GM12892 (cell line): Measurements from ENCODE around the gene NOD1.
"Not testable (repeated sequence)": the region's sequence is repeated elsewhere in the genome, so short reads cannot be mapped to it uniquely, and the experiment has no call there.

Source experiments
- DNase-seq: peaks from one replicate; pipeline ENCODE4 v3.0.0; 2011; ENCODE audit not compliant: insufficient read length
- FAIRE-seq: peaks from 2 replicates; lab custom pipeline; 2011; peaks lifted over from hg19 to GRCh38; lab: Jason Lieb, UNC
- POLR2A ChIP-seq: IDR thresholded peaks from 2 replicates; pipeline ENCODE4 v1.6.1; 2011; ENCODE audit warnings: low read depth, low read length, control low read depth
- POLR2AphosphoS5 ChIP-seq: IDR thresholded peaks from 2 replicates; pipeline ENCODE4 v1.6.1; 2011; ENCODE audit warnings: low read depth, low read length, control low read depth
- TAF1 ChIP-seq: IDR thresholded peaks from 2 replicates; pipeline ENCODE4 v1.6.1; 2011; ENCODE audit warnings: low read depth, mild to moderate bottlenecking, control low read depth, low read length, borderline replicate concordance

The NOD1 gene

GRCh38 chr7:30433506-30433905 lies 45.1 kb downstream of the NOD1 start:
- DNase-seq (no peak), FAIRE-seq (no peak)
- no peak for TF ChIP-seq POLR2AphosphoS5
- TF ChIP-seq POLR2A: no peak
- no peak for TF ChIP-seq TAF1

GRCh38 chr7:30433082-30433481 lies 45.5 kb downstream of the NOD1 start:
- FAIRE-seq: no peak
- no peak for TF ChIP-seq POLR2A
- no peak for TF ChIP-seq POLR2AphosphoS5
- no peak for DNase-seq

GRCh38 chr7:30430777-30431176 lies 47.8 kb downstream of the NOD1 start:
- FAIRE-seq (no peak), DNase-seq (no peak)
- TF ChIP-seq POLR2A (no peak), TAF1 (no peak), POLR2AphosphoS5 (no peak)

GRCh38 chr7:30430276-30430675 lies 48.3 kb downstream of the NOD1 start:
- DNase-seq (no peak), FAIRE-seq (no peak)
- TF ChIP-seq POLR2A (no peak), TAF1 (no peak), POLR2AphosphoS5 (no peak)

GRCh38 chr7:30429156-30429530 lies 49.4 kb downstream of the NOD1 start:
- TF ChIP-seq POLR2AphosphoS5 (no peak), POLR2A (no peak), TAF1 (no peak)
- DNase-seq (no peak), FAIRE-seq (no peak)

- no peak for FAIRE-seq
- TF ChIP-seq POLR2AphosphoS5 (no peak), POLR2A (no peak), TAF1 (no peak)
- DNase-seq: no peak
These were observed 50.1 kb downstream of the NOD1 start for GRCh38 chr7:30428246-30429155.

- DNase-seq (no peak), FAIRE-seq (no peak)
- TF ChIP-seq POLR2A (no peak), TAF1 (no peak), POLR2AphosphoS5 (no peak)
These were observed 51.1 kb downstream of the NOD1 start for GRCh38 chr7:30427296-30428070.

GRCh38 chr7:30424506-30424905 lies 54.1 kb downstream of the NOD1 start:
- FAIRE-seq (no peak), DNase-seq (no peak)
- TF ChIP-seq POLR2AphosphoS5: no peak
- no peak for TF ChIP-seq POLR2A
- no peak for TF ChIP-seq TAF1

GRCh38 chr7:30423788-30424505 lies 54.6 kb downstream of the NOD1 start:
- FAIRE-seq (no peak), DNase-seq (no peak)
- TF ChIP-seq POLR2A (no peak), TAF1 (no peak), POLR2AphosphoS5 (no peak)

- DNase-seq (no peak), FAIRE-seq (no peak)
- no peak for TF ChIP-seq POLR2AphosphoS5
- TF ChIP-seq TAF1: no peak
- no peak for TF ChIP-seq POLR2A
These were observed 55.7 kb downstream of the NOD1 start for GRCh38 chr7:30422922-30423321.

GRCh38 chr7:30421647-30422196 lies 56.9 kb downstream of the NOD1 start:
- TF ChIP-seq POLR2AphosphoS5 (no peak), TAF1 (no peak), POLR2A (no peak)
- no peak for DNase-seq
- no peak for FAIRE-seq

GRCh38 chr7:30420662-30421061 lies 57.9 kb downstream of the NOD1 start:
- no peak for DNase-seq
- TF ChIP-seq TAF1: no peak
- TF ChIP-seq POLR2A: no peak
- TF ChIP-seq POLR2AphosphoS5: no peak
- no peak for FAIRE-seq

- not testable (repeated sequence) for FAIRE-seq, DNase-seq
These were observed 58.5 kb downstream of the NOD1 start for GRCh38 chr7:30420080-30420479.
